GM18508 (cell line): ENCODE results near the gene CELF2.
A peak's percentile ranks its signal among the peaks of the same experiment; 100 is the strongest.
"Not testable (repeated sequence)": the region's sequence is repeated elsewhere in the genome, so short reads cannot be mapped to it uniquely, and the experiment has no call there.

ENCODE experiments used
- ATAC-seq: cut with Tn5 transposase; IDR thresholded peaks from one replicate; pipeline ENCODE4 v1.9.1; 2021; ENCODE audit warnings: moderate number of reproducible peaks; ENCODE audit not compliant: insufficient read depth, unreplicated experiment

Gene CELF2

DNA sequence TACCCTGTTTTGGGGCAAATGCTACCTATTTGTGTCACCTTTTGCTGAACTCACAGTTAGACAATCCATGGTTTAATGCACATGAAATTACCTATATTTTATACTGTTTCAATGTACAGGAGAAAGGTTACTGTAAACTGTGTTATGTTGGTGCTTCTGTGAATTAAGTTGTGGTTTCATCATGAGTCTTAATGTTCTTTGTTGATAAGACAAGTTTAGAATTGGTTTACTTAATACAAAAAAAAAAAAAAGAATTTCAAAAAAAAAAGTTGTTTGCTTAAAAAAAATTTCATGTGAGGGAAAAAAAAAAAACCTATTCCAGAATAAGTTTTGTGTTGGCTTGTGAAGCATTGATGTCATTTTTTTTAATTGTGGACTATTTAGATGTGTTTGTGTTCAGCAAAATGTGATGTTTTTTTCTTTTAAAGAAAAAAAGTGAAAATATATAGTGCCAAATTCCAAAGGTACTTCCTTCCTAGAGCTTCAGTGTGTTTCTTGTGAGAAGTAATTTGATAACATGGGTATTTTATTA, 313.4 kb downstream of the CELF2 start:
- ATAC-seq = no peak

- ATAC-seq = no peak
Observed at GRCh38 chr10:11331726-11332125, 314.1 kb downstream of the CELF2 start.

GRCh38 chr10:11332846-11333245, 315.2 kb downstream of the CELF2 start:
- no peak for ATAC-seq

- no peak for ATAC-seq
Observed at GRCh38 chr10:11334436-11334835, 316.8 kb downstream of the CELF2 start.

DNA sequence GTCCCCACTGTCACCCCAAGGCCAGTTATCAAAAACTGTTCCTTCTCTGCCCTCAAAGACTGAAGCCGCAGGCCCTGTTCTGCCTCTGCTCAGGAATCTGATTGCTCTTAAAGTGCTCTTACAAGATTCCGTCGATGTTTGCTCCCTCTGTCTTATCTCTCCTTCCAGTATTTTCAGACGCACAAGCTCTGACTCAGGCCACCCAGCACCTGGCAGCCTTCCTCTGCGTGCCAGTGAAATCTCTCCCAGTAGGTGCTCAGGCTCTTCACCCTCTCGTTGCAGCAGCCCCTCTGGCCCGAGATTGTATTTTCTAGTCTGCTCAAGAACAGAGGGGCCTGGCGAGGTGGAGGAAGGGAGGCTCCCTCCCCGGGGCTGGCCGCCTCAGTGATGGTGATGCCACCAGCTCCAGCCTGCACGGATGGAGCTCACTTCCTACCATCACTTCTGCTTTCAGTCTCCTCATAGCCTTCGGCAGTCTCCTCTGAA, 317.5 kb downstream of the CELF2 start:
- ATAC-seq = no peak

DNA sequence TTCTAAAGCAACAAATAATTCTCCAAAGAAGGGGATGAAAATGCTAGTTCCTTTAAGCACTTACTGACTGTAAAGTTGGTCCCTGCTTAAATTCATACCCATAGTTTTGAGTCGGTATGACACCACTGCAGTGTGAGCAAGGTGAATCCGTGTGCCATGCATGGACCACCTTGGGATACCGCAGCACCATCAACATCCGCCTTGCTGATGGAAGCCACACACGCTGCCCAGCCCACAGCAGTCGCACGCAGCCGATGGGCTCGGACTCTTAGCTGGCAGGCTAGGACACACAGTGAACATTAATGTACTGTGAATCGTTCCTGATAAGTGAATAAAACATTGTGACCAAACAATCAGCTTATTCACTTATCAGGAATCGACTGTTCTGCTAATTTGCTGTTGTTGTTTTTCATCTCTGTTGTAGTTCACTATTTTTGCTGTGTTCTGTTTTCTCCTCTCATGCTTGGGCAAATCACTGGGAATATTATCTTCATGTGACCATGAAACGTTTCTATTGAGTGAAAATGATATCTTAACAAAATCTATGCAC, 318.3 kb downstream of the CELF2 start:
- ATAC-seq = no peak

DNA sequence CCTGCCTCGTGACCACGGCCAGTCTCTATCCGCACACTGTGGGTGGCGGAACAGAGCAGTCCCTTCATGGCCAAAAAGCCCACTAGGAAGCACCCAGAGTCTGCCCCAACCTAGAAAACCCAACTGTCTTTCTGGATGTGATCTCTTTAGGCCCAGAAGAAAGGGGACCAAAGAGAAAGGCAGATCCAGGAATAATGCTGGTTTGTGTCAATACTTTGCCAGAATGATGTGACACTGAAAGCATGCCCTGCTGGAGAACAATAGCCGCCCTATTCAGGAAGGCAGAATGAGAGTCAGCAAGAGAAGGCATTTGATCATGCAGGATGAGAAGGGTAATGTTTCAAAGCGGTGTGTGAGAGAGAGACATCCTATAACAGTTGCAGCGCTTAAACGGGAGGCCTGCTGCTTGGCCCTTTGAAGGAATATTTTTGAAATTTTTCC, 319.1 kb downstream of the CELF2 start:
- no peak for ATAC-seq

DNA sequence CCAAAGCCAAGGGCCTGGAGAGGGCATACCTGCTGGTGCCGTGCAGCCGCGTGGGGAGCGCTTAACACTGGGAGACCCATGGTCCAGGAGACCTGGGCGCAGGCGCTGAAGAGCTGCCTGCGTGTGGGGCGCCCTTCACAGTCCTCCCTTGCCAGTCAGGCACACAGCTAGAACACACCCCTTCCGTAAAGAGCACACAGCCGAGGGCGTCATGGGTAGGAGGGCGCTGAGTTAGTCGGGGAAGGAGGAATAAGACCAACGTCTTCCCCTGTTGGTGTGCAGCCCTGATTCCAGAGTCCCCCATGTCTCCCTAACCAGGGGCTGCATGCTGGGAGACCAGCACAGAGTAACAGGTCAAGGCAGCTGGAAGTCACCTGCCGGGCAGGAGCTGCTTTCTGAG, 319.8 kb downstream of the CELF2 start:
- no peak for ATAC-seq

- ATAC-seq = no peak
Observed at GRCh38 chr10:11338160-11338844, 320.6 kb downstream of the CELF2 start.

- ATAC-seq = no peak
Observed at GRCh38 chr10:11339013-11339412, 321.3 kb downstream of the CELF2 start.

- no peak for ATAC-seq
Observed at GRCh38 chr10:11339660-11340059, 322.0 kb downstream of the CELF2 start.

- ATAC-seq = no peak
Observed at GRCh38 chr10:11341283-11341960, 323.8 kb downstream of the CELF2 start.

DNA sequence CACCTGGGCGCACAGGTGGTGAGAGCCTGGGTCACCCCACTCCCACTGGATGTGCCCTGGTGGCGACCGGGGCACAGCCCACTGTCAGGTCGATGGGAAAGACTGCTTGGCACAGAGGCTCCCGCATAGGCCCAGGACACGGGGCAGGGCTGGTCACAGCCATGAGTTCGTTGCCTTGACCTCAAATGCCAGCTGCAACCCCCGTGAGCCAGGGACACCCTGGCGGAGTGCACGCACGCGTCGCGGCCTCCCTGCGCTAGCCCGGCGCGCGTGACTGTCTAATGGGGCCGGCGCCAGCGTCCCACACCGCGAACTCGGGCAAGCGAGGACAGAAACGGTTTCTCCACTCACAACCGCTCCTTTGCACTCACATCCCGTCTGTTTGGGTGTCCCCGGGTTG, 326.4 kb downstream of the CELF2 start:
- ATAC-seq = no peak

- no peak for ATAC-seq
Observed at GRCh38 chr10:11344550-11344949, 326.9 kb downstream of the CELF2 start.

- peak; percentile 59 for ATAC-seq
Observed at GRCh38 chr10:11345224-11346054, 327.8 kb downstream of the CELF2 start.

DNA sequence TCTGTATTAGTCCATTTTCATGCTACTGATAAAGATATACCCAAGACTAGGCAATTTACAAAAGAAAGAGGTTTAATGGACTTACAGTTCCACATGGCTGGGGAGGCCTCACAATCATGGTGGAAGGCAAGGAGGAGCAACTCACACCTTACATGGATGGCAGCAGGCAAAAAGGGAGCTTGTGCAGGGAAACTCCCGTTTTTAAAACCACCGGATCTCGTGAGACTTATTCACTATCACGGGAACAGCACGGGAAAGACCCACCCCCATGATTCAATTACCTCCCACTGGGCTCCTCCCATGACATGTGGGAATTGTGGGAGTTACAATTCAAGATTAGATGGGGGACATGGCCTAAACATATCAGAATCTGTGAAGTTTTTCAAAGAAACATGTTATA, 329.9 kb downstream of the CELF2 start:
- not testable (repeated sequence) for ATAC-seq

GRCh38 chr10:11351801-11352200, 334.1 kb downstream of the CELF2 start:
- ATAC-seq = no peak

DNA sequence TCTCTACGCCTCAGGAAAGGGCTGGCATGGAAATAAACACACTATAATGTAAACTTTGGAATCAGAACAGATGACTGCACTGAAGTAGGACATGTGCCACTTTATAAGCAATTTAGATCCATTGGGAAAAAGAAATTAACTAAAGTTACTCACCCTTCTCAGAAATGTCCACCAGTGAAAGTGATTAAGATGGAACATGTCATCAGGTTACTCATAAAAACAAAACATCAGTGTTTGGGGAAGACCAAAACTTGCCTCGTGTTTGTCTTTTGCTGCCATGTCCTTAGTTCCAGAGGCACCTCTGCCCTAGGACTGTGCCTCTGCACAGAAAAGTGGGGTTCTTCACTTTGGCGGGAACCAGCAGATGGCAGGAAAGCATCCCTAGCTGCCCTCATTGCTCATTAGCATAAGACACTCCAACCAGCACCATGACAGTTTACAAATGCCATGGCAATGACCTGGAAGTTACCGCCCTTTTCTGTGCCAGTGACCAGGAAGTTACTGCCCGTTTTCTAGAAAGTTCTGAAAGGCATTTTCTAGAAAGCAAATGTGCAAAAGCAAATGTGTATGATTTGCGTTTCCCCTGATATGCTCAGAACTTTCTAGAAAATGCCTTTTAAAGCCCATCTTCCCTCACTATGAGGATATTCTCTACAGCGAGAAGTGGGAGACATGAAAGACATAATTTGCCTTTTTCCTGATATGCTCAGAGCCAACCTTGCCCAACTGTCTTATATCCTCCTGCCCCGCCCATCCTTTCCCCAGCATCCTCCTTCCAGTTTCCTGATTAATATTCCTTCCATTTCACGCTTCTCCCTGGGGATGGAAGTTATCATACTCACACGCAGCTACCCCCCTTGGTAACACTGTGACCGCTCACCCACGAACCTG, 335.6 kb downstream of the CELF2 start:
- no peak for ATAC-seq

GRCh38 chr10:11354823-11355222, 337.2 kb downstream of the CELF2 start:
- no peak for ATAC-seq
